H9 (cell line): ENCODE measurements around the gene PARL. TPM values are rescaled to one million over a fixed set of nuclear protein-coding genes. Genes with fewer than 3 reads are reported as not detected.

Experiments
- DNase-seq: peaks from one replicate; pipeline ENCODE4 v3.0.0-alpha.2; 2017
- H2AFZ ChIP-seq: one replicate; pipeline ENCODE4 v1.6.1; 2013; ENCODE audit warnings: mild to moderate bottlenecking, low read length, control low read depth, moderate library complexity
- H2AK5ac ChIP-seq: 2 replicates; pipeline ENCODE4 v1.6.1; 2013; ENCODE audit warnings: low read length, control low read depth, mixed read lengths; ENCODE audit not compliant: insufficient read length
- H2BK120ac ChIP-seq: one replicate; pipeline ENCODE4 v1.6.1; 2013; ENCODE audit warnings: low read depth, mild to moderate bottlenecking, low read length, control low read depth, inconsistent platforms; ENCODE audit not compliant: poor library complexity, severe bottlenecking
- H2BK12ac ChIP-seq: 2 replicates; pipeline ENCODE4 v1.6.1; 2013; ENCODE audit warnings: low read length, control low read depth, mixed read lengths, low read depth; ENCODE audit not compliant: insufficient read length
- H2BK15ac ChIP-seq: 2 replicates; pipeline ENCODE4 v1.6.1; 2013; ENCODE audit warnings: low read depth, low read length, control low read depth
- H2BK20ac ChIP-seq: one replicate; pipeline ENCODE4 v1.6.1; 2013; ENCODE audit warnings: low read depth, mild to moderate bottlenecking, low read length, control low read depth, inconsistent platforms; ENCODE audit not compliant: poor library complexity, severe bottlenecking
- H2BK5ac ChIP-seq: 2 replicates; pipeline ENCODE4 v1.6.1; 2013; ENCODE audit warnings: low read length, control low read depth, mixed read lengths; ENCODE audit not compliant: insufficient read length
- H3K14ac ChIP-seq: 2 replicates; pipeline ENCODE4 v1.6.1; 2013; ENCODE audit warnings: low read length, control low read depth; ENCODE audit not compliant: insufficient read depth
- H3K18ac ChIP-seq: 2 replicates; pipeline ENCODE4 v1.6.1; 2013; ENCODE audit warnings: low read depth, mild to moderate bottlenecking, mixed read lengths, low read length, control low read depth; ENCODE audit not compliant: insufficient read length
- H3K23ac ChIP-seq: 2 replicates; pipeline ENCODE4 v1.6.1; 2013; ENCODE audit warnings: low read length, control low read depth, mixed read lengths, low read depth; ENCODE audit not compliant: insufficient read length
- H3K23me2 ChIP-seq: 2 replicates; pipeline ENCODE4 v1.6.1; 2013; ENCODE audit warnings: low read depth, mild to moderate bottlenecking, mixed read lengths, low read length, control low read depth; ENCODE audit not compliant: insufficient read length, poor library complexity, severe bottlenecking
- H3K27ac ChIP-seq: 2 replicates; pipeline ENCODE4 v1.5.1; 2013; ENCODE audit warnings: low read length, control low read depth, mixed read lengths, low read depth; ENCODE audit not compliant: insufficient read length
- H3K27me3 ChIP-seq: 2 replicates; pipeline ENCODE4 v1.6.1; 2013; ENCODE audit warnings: low read length, control low read depth, inconsistent platforms; ENCODE audit not compliant: insufficient read depth
- H3K4ac ChIP-seq: 2 replicates; pipeline ENCODE4 v1.6.1; 2013; ENCODE audit warnings: low read depth, mild to moderate bottlenecking, control low read depth, inconsistent platforms, low read length, moderate library complexity
- H3K4me1 ChIP-seq: 2 replicates; pipeline ENCODE4 v1.6.1; 2013; ENCODE audit warnings: low read length, control low read depth, inconsistent platforms; ENCODE audit not compliant: insufficient read depth
- H3K4me2 ChIP-seq: 2 replicates; pipeline ENCODE4 v1.6.1; 2013; ENCODE audit warnings: low read length, control low read depth, mixed read lengths; ENCODE audit not compliant: insufficient read length, insufficient read depth
- H3K56ac ChIP-seq: 2 replicates; pipeline ENCODE4 v1.6.1; 2013; ENCODE audit warnings: low read depth, mild to moderate bottlenecking, mixed read lengths, low read length, control low read depth; ENCODE audit not compliant: insufficient read length
- H3K79me1 ChIP-seq: 2 replicates; pipeline ENCODE4 v1.6.1; 2013; ENCODE audit warnings: low read depth, mild to moderate bottlenecking, moderate library complexity, low read length, control low read depth, inconsistent platforms; ENCODE audit not compliant: insufficient read depth, poor library complexity, severe bottlenecking
- H3K79me2 ChIP-seq: 2 replicates; pipeline ENCODE4 v1.6.1; 2013; ENCODE audit warnings: low read length, control low read depth, inconsistent platforms; ENCODE audit not compliant: insufficient read depth
- H3K9ac ChIP-seq: 2 replicates; pipeline ENCODE4 v1.6.1; 2013; ENCODE audit warnings: low read length, control low read depth, mixed read lengths; ENCODE audit not compliant: insufficient read length; ENCODE audit errors: extremely low read depth
- H3K9me3 ChIP-seq: one replicate; pipeline ENCODE4 v1.6.1; 2013; ENCODE audit warnings: low read depth, low read length, inconsistent platforms; ENCODE audit not compliant: control insufficient read depth
- H3T11ph ChIP-seq: one replicate; pipeline ENCODE4 v1.6.1; 2013; ENCODE audit warnings: mild to moderate bottlenecking, low read length, control low read depth, inconsistent platforms
- H4K20me1 ChIP-seq: one replicate; pipeline ENCODE4 v1.6.1; 2013; ENCODE audit not compliant: control insufficient read depth, insufficient read length, insufficient read depth
- H4K5ac ChIP-seq: 2 replicates; pipeline ENCODE4 v1.6.1; 2013; ENCODE audit warnings: low read depth, mild to moderate bottlenecking, mixed read lengths, low read length, control low read depth; ENCODE audit not compliant: insufficient read length
- H4K8ac ChIP-seq: replicated peaks from 2 replicates; pipeline ENCODE4 v1.6.1; 2013; ENCODE audit warnings: low read length, control low read depth, mixed read lengths, low read depth; ENCODE audit not compliant: insufficient read length
- H4K91ac ChIP-seq: 2 replicates; pipeline ENCODE4 v1.6.1; 2013; ENCODE audit warnings: low read depth, mild to moderate bottlenecking, moderate library complexity, mixed read lengths, low read length, control low read depth; ENCODE audit not compliant: insufficient read length
- H3K27ac Mint-ChIP-seq, 3 experiments: 2 replicates in 2 of 3; 3 replicates in 1 of 3; pipeline ENCODE4 v1.8.0; 2020 to 2021; ENCODE audit warnings: mixed read lengths in 3 of 3, mild to moderate bottlenecking in 1 of 3, moderate library complexity in 1 of 3
- H3K27me3 Mint-ChIP-seq: 2 replicates; pipeline ENCODE4 v1.8.0; 2021; ENCODE audit warnings: low read depth, mild to moderate bottlenecking, moderate library complexity, mixed read lengths
- H3K36me3 Mint-ChIP-seq, 3 experiments: 2 replicates in 2 of 3; 3 replicates in 1 of 3; pipeline ENCODE4 v1.8.0; 2020 to 2021; ENCODE audit warnings: low read depth in 3 of 3, mixed read lengths in 3 of 3; ENCODE audit not compliant: insufficient read depth in 1 of 3
- H3K4me1 Mint-ChIP-seq, 2 experiments: 2 replicates each; pipeline ENCODE4 v1.8.0; 2020; ENCODE audit warnings: mixed read lengths in 2 of 2
- H3K4me3 Mint-ChIP-seq, 2 experiments: 2 replicates in 1 of 2; 3 replicates in 1 of 2; pipeline ENCODE4 v1.8.0; 2020 to 2021; ENCODE audit warnings: mild to moderate bottlenecking in 2 of 2, mixed read lengths in 2 of 2, moderate library complexity in 1 of 2
- H3K9me3 Mint-ChIP-seq, 2 experiments: 2 replicates in 1 of 2; 3 replicates in 1 of 2; pipeline ENCODE4 v1.8.0; 2020; ENCODE audit warnings: mild to moderate bottlenecking in 2 of 2, mixed read lengths in 2 of 2, moderate library complexity in 1 of 2
- CTCF ChIP-seq: fragments of 200-600 bp; sonication (generic); conservative IDR thresholded peaks from 3 replicates; pipeline ENCODE4 v1.8.0; 2021; ENCODE audit warnings: antibody characterized with exemption, mild to moderate bottlenecking
- WGBS: extraction: QIAGEN DNeasy Blood & Tissue Kit; methylation state at CpG from one replicate; pipeline ENCODE4 v1.1.7; 2013; ENCODE audit warnings: missing lambda C conversion rate, low lambda C conversion rate, mixed read lengths; ENCODE audit not compliant: insufficient read length; ENCODE audit errors: extremely low coverage; 5-methylcytosine and 5-hydroxymethylcytosine counted together
- total RNA-seq: library from RNA; stranded (reverse); gene quantifications from 2 replicates; pipeline ENCODE4 v1.2.1, GENCODE V29; 2021

Gene PARL
- total RNA-seq, 1 experiment from 2014 or later, result 94.5 TPM

- Mint-ChIP-seq H3K36me3 (no peaks in the 10 kb centered on the region; a peak in 1 of 7 replicates), H3K9me3 (no peaks in the 10 kb centered on the region), H3K27ac (no peak overlapping the region), H3K27me3 (no peaks in the 10 kb centered on the region; the same call in 1 of the 2 replicates), H3K4me1 (peaks cover 7 to 19% of the 10 kb centered on the region in 2 experiments), H3K4me3 (no peak overlapping the region)
- no CpG with 5 or more reads among the region's 6 CpGs for WGBS
- Histone ChIP-seq H3K4me1 (peaks cover 3% of the 10 kb centered on the region; the same call in 1 of the 2 replicates), H3T11ph (no peak overlapping the region), H3K4me2 (no peak overlapping the region), H3K9ac (no peak overlapping the region), H4K91ac (no peak overlapping the region), H3K23ac (no peak overlapping the region), H2BK20ac (no peak overlapping the region), H4K20me1 (no peaks in the 10 kb centered on the region), H3K27ac (no peak overlapping the region), H3K27me3 (no peaks in the 10 kb centered on the region), H3K18ac (no peak overlapping the region), H3K9me3 (no peaks in the 10 kb centered on the region), H3K23me2 (no peaks in the 10 kb centered on the region), H3K4ac (no peak overlapping the region), H3K79me1 (no peaks in the 10 kb centered on the region), H4K8ac (no peak overlapping the region), H3K56ac (no peak overlapping the region), H3K14ac (no peak overlapping the region), H3K79me2 (no peaks in the 10 kb centered on the region), H2BK120ac (no peak overlapping the region), H4K5ac (no peak overlapping the region), H2BK5ac (no peak overlapping the region), H2AK5ac (no peak overlapping the region), H2AFZ (no peak overlapping the region), H2BK12ac (no peak overlapping the region), H2BK15ac (no peak overlapping the region)
- TF ChIP-seq CTCF, result no peak
- no peak for DNase-seq
These were observed 26.4 kb upstream of the PARL start for GRCh38 chr3:183911087-183911486.
